Gastrocnemius medialis (tissue), 4 donors: ENCODE results near the gene CCDC146.
A peak's percentile ranks its signal among the peaks of the same experiment; 100 is the strongest.

Source experiments
- CTCF ChIP-seq, 5 experiments: fragments of 450-650 bp in 3 of 5; fragments of 200-600 bp in 2 of 5; sonication (generic) in 2 of 5; IDR thresholded peaks in 4 of 5; conservative IDR thresholded peaks in 1 of 5; 1 replicate in 4 of 5; 2 replicates in 1 of 5; pipeline ENCODE4 v1.5.1; 2016 to 2019; ENCODE audit warnings: antibody characterized with exemption in 5 of 5, mild to moderate bottlenecking in 3 of 5, moderate library complexity in 3 of 5
- POLR2A ChIP-seq, 2 donors: fragments of 450-650 bp; IDR thresholded peaks; one replicate each; pipeline ENCODE4 v1.6.1; 2017; ENCODE audit warnings: antibody characterized with exemption in 2 of 2, mild to moderate bottlenecking in 2 of 2, moderate library complexity in 2 of 2

DNA sequence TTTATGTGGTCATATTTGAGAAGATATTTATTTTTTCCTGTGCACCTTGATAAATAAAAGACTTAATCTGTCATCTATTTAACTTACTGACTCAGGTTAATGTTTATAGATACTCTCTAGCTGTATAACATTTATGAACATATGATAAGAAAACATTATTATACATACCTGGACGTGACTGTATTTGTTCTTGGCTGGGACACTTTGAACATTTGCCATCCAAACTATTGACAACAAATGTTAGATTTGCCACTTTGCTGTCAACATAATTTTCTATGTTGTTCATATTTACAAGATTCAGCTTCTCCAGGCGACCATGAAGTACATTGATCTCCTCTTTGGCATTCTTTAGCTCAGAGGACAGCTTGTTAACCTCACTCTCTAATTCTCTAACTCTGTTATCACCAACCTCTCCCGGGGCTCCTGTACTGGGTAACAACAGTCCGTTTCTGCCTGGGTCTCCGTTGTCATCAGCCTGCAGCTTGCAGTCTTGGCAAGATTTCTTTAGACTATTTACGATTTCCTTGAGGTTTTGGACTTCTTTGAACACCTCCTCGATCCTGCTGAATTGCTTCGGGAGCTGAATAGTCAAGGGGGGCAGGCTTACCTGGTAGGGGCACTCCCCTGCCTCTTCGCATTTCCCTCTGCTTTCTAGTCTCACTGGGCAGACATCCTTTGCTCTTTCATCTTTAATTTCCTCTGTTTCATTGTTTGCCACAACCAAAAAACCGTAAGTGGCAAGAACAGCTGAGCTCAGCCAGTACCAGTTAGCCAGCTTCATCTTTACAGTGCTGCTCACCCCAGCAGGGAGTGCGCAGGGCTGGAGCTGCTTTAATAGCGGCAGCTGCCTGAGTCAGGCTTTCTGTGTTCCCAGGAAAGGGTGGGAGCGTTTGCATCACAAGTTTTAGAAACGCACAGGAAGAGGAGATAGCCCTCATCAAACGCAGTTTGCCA lies 76.9 kb downstream of the CCDC146 start, which contains the start of gene FGL2:
- TF ChIP-seq CTCF (IDR thresholded peaks at IDR 0.05 in 4 of 5, conservative IDR thresholded peaks at IDR 0.05 in 1 of 5) (no peak), POLR2A (IDR thresholded peaks at IDR 0.05) (peak; percentile 50 to 67)
